Activated naive CD8-positive, alpha-beta T cell treated with anti-CD3 and anti-CD28 coated beads, Interleukin-2, amount 50 U/mL, for 16 hours (primary cell): ENCODE data around the gene S100A16.
A peak's percentile ranks its signal among the peaks of the same experiment; 100 is the strongest.
"Not testable (repeated sequence)": the region's sequence is repeated elsewhere in the genome, so short reads cannot be mapped to it uniquely, and the experiment has no call there.

ENCODE experiments used
- DNase-seq: peaks from one replicate; pipeline ENCODE4 v3.0.0-alpha.2; 2020; ENCODE audit warnings: low read depth, low spot score

Gene S100A16, protein sequence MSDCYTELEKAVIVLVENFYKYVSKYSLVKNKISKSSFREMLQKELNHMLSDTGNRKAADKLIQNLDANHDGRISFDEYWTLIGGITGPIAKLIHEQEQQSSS

DNA sequence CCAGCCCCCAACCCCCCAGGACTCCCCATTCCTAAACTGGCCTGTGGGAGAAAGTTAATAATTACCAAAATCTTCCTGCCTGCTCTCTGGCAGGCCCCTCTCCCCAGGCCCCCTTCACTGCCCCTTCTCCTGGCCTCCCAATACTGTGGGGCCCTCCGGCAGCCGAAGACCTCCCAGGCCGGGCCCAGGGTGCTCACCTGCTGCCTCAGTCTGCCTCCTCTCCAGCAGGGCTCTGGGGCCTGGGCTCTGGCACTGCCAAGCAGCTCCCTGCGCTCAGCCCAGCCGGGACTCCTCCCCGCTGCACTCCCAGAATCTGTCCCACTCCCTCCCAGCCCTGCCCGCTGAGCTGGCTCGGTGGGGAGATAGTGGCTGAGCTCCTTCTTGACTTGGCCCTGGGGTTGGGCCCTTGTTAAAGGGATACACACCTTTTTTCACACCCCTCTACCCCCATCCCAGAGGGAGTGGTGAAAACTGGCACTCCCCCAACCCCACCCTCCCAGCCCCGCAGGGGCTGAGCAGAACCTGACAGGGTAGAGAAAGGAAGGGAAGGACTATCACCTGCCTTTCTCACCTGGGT, at the start of gene S100A16:
S100A16 (minus strand) TSS at position 383 of the 577 bp plus-strand sequence. CDS start 4,986 bp downstream, outside the sequence.
- DNase-seq = no peak

DNA sequence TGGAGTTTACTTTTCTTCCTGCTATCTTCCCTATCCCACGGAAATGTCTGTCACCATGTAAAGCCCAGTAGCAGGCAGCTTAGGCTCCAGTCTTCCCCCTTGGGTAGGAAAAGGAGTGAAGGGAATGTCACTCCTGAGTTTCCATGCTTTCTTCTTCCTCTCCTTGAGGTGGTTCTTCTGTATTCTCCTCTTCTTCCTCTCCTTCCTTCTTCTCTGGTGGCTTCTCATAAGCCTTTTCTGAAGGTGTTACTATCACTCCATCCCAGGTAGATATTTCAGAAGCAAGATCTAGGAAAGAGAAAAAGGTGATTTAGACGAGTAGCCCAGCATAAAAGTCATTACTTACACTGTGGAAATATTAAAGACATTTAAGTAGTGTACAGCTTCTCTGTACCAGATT, 49.3 kb upstream of the S100A16 start:
- DNase-seq = no peak

DNA sequence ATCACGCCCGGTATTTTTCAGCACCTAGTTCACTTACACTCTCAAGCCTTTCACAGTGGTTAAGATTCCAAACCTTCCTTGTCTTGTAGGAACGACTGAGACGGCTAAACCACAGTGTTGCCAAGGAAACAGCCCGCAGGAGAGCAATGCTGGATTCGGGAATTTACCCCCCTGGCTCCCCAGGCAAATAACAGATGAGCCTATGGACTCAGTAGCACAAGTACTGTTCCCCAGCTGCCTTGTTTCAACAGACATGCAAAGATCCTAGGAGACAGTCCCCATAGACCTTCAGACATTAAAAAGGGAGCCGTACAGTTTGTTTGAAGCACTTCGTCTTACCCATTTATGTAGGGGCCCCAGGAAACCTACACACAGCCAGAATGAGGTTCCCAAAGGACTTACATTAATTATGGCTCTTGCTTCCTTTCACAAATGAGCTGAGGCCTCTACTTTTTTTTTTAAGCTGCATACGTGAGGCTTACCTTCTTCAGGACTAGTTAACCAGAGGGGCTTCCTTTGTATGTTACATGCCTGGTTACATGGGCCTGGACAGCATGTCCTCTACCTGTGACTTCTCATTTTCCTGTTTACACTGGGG, 48.3 kb upstream of the S100A16 start:
- DNase-seq = no peak

GRCh38 chr1:153659656-153660055, 46.7 kb upstream of the S100A16 start:
- no peak for DNase-seq

DNA sequence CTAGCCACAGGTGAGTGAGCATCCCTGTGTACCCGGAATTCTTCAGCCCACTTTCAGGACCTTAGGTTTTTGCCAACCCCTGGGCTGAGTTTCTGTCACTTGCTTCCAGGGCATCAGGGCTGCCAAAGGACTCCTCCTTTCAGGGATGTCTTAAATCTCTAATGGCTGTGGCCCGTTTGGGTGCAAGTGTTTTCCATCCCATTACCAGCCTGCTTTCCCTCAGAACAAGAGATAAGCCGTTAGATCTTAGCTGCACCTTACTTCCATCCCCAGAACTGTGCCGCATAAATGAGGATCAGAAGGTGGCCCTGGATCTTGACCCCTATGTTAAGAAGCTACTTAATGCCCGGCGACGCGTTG, 46.2 kb upstream of the S100A16 start:
- no peak for DNase-seq

- DNase-seq = peak; percentile 81
Observed at GRCh38 chr1:153658400-153659174, 45.6 kb upstream of the S100A16 start, which contains the start of gene SNAPIN. Gene SNAPIN, plus strand, starts transcription at chr1:153658703. Its CDS starts 41 bp downstream, at chr1:153658744.

GRCh38 chr1:153655333-153655732, 42.4 kb upstream of the S100A16 start:
- DNase-seq = no peak

DNA sequence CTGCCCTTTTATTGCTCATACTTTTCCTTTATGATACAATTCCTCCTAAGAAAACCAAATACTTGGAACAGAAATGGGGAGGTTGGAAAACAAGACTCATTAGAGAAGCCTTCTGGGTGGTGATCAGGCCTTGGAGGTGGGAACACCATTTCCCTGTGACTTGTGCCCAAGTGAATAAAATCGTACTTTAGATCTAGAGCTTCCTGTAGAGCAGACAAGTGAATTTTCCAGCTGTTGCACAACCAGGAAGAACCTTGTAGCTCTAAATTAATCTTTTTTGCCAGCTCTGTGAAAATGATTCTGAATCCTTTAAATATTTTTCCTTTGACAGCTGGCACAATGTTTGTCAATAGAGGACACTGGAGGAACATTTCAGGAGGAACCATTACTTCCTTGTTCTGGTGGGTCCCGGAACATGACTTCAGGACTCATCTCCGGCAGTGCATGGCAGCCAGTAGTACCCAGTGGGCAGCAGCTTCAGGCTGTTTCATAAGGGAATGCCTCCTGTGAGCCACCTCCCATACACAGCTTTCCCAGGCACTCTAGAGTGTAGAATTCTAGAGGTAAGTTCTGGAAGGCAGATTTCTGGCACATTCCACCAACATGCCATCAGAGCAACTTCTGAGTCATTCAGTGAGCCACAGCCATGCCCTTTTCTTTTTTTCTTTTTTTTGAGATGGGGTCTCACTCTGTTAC, 40.0 kb upstream of the S100A16 start:
- no peak for DNase-seq

- DNase-seq = no peak
Observed at GRCh38 chr1:153651771-153652170, 38.8 kb upstream of the S100A16 start.

DNA sequence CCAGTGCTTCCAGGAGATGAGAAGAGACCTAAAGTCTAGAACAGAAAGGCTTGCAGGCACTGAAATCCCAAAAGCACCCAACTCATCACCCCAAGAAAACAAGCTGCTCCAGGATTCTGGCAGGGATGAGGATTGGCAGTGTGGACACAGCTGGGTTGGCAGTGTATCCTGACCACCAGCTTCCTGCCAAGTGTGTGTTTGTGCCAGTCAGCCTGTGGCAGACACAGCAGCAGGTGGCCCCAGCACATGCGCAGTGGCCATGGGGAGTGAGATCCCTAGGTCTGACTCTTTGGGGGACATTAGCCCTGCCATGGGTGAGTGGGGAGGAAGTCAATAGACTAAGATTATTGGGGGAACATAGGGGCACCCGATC, 36.9 kb upstream of the S100A16 start:
- no peak for DNase-seq

DNA sequence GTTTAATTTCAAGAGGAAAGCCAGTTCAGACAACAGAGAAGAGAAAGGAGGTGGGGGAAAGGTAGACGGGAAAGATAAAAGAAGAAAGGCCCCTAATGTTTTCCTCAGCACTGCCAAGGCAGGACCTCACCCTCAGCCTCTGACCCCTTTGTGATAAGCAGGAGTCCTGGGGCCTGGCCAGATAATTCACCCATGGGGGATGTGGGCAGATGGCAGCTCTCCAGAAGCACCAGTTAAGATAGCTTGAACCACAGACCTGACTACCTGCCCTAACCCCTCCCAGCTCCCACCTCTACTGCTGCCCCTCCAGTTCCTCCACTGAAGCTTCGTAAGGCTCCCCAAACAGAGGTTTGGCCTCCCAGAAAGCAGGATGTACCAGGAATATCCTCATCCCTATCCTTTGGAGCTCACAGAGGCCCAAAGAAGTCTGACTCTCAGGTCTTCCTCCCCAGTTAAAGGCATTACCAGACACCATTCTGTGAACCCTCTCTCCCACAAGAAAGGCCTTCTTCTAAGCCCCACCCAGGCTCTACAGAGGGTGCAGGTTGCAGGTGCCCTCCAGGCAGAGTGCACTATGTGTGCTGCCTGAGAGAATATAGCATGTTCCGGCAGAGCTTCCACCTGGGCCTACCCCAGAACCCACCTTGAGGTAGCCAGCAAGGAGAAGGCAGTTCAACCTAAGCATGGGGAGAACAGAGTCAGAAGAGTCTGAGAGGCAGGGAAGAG, 36.4 kb upstream of the S100A16 start:
- DNase-seq = no peak

- no peak for DNase-seq
Observed at GRCh38 chr1:153648000-153648643, 35.2 kb upstream of the S100A16 start.

GRCh38 chr1:153647346-153647714, 34.4 kb upstream of the S100A16 start:
- DNase-seq = no peak

GRCh38 chr1:153646672-153647345, 33.9 kb upstream of the S100A16 start:
- no peak for DNase-seq

- no peak for DNase-seq
Observed at GRCh38 chr1:153643816-153644215, 30.9 kb upstream of the S100A16 start.

DNA sequence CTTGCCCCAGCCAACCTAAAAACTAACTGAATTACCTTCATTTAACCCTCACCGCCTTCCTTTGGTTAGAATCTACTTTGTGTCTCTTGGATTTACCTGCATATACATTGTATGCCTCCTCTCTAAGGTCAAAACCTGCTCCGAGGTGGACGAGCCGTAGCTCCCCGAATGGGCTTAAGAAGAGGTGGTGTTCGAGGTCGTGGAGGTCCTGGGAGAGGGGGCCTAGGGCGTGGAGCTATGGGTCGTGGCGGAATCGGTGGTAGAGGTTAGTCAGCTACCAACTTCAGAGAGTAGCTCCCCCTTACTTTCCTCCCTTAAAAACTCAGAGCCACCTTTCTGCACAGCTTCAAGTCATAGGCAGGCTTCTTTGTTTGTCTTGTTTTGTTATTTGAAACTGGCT, 30.2 kb upstream of the S100A16 start:
- no peak for DNase-seq

- DNase-seq = no peak
Observed at GRCh38 chr1:153642161-153642560, 29.2 kb upstream of the S100A16 start.

GRCh38 chr1:153640861-153641260, 27.9 kb upstream of the S100A16 start:
- DNase-seq = no peak

GRCh38 chr1:153640213-153640612, 27.3 kb upstream of the S100A16 start:
- not testable (repeated sequence) for DNase-seq

- no peak for DNase-seq
Observed at GRCh38 chr1:153639280-153639679, 26.3 kb upstream of the S100A16 start.
